Activated CD4-positive, alpha-beta T cell treated with anti-CD3 and anti-CD28 coated beads for 1 hour (primary cell): ENCODE measurements around the gene ABCA13.
"Not testable (repeated sequence)": the region's sequence is repeated elsewhere in the genome, so short reads cannot be mapped to it uniquely, and the experiment has no call there.

Source experiments
- DNase-seq: peaks from one replicate; pipeline ENCODE4 v3.0.0-alpha.2; 2020

Gene ABCA13

DNA sequence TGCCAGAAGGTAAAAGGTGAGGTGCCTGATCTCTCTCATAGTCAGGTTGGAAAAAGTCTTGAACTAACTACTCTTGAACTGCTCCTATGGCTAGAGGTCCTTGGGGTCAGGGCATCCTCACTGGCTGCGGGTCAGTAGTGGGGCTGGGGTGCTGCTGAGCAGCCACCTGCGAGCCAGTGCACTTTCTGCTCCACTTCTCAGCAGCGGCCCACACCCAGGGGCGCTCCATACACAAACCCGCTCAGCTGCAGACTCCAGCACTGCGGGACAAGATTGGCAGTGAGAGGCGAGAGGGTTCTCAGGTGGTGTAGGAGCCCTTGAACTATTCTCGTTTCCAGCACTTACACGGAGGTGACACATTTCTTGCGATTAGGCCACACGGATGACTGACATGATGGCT lies 6.0 kb downstream of the ABCA13 start:
- no peak for DNase-seq

- DNase-seq: no peak
Observed at GRCh38 chr7:48179496-48180030, 8.3 kb downstream of the ABCA13 start.

DNA sequence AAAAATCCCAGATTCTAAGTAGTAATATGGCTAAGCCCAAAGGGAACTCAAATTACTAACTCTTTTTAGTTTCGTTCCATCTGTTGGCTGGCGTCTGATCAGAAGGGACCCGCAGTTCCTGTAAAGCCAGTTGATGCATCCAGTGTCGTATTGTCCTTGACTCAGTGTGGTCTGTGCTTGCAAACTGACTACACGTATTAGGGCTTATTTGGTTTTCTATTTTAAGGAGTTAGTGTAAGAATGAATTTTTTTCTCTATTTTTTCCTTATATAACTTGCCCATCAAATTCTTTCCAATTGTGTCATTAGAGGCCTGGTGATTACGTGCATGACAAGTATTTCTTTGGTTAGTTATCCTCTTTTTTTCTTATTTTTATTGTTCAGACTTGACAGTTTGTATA lies 9.7 kb downstream of the ABCA13 start:
- no peak for DNase-seq

GRCh38 chr7:48182718-48183369 lies 11.6 kb downstream of the ABCA13 start:
- no peak for DNase-seq

GRCh38 chr7:48183370-48183743 lies 12.1 kb downstream of the ABCA13 start:
- no peak for DNase-seq

DNA sequence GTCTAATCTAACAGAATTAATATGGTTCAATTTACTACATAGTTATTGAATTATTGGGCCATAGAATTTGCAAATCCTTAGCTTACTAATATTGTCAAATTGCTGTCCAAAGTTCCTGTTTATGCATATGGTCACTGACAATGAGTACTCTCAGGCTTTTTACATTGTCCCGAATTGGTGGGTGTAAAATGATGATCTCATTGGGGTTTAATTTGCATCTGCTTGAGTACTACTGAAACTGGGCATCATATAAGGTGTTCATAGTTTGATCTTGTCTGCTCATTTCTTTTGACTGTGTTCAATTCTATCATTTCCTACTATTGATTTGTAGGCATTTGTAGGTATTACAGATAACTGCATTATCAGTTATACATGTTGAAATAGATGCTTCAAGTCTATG lies 12.7 kb downstream of the ABCA13 start:
- DNase-seq: no peak

DNA sequence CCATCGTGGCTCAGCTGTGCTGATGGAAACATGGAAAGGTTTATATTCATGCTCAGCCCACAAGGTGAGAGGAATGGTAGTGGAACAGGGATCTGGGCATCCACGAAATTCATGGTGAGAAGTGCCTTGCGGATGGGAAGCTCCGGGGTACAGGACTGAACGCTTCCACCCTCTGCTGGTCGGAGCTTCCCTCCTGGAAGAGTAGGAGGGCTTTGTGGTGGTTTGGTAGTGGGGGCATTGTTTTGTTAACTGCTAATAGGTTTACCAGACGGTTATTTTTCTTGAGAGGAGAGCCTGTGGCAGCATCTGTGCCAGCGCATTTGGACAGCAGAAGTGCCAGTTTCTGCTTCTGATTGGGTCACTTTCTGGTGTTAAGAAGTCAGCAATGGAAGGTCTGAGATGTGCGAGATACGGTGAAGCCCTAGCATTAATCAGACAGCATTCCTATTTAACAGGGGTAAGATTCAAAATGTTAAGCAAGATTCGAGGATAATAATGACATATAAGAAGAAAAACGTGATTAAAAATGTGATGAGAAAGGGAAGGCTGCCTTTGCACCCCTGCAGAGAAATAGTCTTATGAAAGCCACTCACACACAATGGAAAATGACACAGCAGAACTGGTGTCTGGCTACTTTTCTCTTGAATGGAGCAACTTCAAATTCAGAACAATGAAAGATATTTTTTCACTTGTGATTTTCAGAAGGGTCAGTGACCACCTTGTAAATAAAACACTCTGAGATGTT lies 17.7 kb downstream of the ABCA13 start:
- DNase-seq: no peak

- DNase-seq: no peak
Observed at GRCh38 chr7:48192996-48193395, 21.7 kb downstream of the ABCA13 start.

- DNase-seq: no peak
Observed at GRCh38 chr7:48193421-48193820, 22.2 kb downstream of the ABCA13 start.

- DNase-seq: not testable (repeated sequence)
Observed at GRCh38 chr7:48200946-48201589, 29.8 kb downstream of the ABCA13 start.

GRCh38 chr7:48202916-48203315 lies 31.7 kb downstream of the ABCA13 start:
- not testable (repeated sequence) for DNase-seq

DNA sequence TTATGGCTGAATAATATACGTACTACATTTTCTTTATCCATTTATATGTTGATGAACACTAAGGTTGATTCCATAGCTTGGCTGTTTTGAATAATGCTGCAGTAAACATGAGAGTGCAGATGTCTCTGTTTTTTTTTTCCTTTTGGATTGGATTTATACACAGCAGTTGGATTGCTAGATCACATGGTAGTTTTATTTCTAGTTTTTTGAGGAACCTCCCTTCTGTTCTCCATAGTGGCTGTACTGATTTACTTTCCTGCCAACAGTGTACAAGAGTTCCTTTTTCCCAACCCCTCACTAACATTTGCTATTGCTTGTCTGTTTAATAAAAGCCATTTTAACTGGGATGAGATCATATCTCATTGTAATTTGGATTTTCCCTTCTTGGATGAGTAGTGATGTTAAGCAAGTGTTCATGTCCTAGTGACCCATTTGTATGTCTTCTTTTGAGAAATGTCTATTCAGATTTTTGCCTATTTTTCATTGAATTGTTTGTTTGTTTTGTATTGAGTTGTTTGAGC lies 36.0 kb downstream of the ABCA13 start:
- DNase-seq: no peak

DNA sequence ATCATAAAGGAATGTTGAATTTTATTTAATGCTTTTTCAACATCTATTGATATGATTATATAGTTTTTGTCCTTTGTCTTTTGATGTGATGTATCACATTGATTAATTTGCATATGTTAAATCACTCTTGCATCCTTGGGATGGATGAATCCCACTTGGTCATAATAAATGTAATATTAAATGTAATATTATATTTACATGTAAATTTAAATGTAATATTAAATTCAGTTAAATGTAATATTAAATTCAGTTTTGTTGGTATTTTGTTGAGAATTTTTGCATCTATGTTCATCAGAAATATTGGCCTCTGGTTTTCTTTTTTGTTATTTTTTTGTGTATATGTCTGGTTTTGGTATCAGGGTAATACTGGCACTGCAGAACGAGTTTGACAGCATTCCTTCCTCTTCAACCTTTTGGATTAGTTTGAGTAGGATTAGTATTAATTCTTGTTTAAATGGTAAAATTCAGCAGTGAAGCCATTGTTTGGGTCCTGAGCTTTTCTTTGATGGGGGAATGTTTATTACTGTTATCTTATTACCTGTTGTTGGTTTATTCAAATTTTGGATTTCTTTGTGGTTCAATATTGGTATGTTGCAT lies 37.8 kb downstream of the ABCA13 start:
- DNase-seq: no peak

- DNase-seq: no peak
Observed at GRCh38 chr7:48213226-48213625, 42.0 kb downstream of the ABCA13 start.

- DNase-seq: no peak
Observed at GRCh38 chr7:48217266-48217665, 46.0 kb downstream of the ABCA13 start.

- no peak for DNase-seq
Observed at GRCh38 chr7:48217753-48218152, 46.5 kb downstream of the ABCA13 start.

DNA sequence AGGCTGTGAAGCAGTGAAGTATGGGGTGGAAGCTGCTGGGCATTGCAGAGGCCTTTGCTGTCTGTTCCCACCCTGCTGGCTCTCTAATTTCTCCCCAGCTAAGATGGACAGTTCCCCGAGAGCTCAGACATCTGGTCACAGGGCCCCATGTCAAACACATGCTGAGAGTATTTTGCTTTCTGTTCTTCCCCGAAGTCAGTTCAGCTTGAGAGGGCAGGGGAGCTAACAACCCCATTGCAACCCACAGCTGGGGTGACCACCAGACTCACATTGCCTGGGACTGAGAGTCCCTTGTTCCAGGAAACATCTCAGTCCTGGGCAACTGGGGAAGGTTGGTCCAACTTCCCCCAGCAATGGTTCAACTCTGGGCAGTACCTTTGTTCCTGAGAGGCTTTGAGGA lies 52.8 kb downstream of the ABCA13 start:
- no peak for DNase-seq

GRCh38 chr7:48225101-48225500 lies 53.8 kb downstream of the ABCA13 start:
- DNase-seq: no peak

- no peak for DNase-seq
Observed at GRCh38 chr7:48237354-48237753, 66.1 kb downstream of the ABCA13 start.

GRCh38 chr7:48242846-48243245 lies 71.6 kb downstream of the ABCA13 start:
- DNase-seq: no peak

DNA sequence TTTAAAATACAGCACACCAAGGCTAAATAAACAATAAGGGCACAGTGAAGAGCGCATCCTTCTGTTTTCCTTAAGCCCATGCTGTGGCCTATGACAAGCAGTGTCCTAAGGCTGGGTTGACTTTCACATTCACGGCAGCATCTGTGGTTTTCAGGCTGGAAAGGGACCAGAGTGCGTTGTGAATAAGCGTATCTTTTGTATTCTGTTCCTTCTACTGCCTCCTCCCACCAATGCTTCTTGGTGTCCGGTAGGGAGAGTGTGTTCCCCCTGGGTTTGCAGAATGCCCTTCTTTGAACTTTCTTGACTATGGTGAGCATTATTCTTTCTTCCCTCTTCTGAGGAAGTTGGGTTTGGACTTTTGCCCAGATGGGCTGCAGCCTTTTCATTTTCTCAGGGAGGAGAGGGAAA lies 73.6 kb downstream of the ABCA13 start:
- no peak for DNase-seq

GRCh38 chr7:48245751-48246472 lies 74.7 kb downstream of the ABCA13 start:
- no peak for DNase-seq

- no peak for DNase-seq
Observed at GRCh38 chr7:48249166-48249565, 77.9 kb downstream of the ABCA13 start.
